Measurements from ENCODE around the gene TBC1D5.
A peak's percentile ranks its signal among the peaks of the same experiment; 100 is the strongest.
"Not testable (repeated sequence)": the region's sequence is repeated elsewhere in the genome, so short reads cannot be mapped to it uniquely, and the experiment has no call there.

Gene TBC1D5

DNA sequence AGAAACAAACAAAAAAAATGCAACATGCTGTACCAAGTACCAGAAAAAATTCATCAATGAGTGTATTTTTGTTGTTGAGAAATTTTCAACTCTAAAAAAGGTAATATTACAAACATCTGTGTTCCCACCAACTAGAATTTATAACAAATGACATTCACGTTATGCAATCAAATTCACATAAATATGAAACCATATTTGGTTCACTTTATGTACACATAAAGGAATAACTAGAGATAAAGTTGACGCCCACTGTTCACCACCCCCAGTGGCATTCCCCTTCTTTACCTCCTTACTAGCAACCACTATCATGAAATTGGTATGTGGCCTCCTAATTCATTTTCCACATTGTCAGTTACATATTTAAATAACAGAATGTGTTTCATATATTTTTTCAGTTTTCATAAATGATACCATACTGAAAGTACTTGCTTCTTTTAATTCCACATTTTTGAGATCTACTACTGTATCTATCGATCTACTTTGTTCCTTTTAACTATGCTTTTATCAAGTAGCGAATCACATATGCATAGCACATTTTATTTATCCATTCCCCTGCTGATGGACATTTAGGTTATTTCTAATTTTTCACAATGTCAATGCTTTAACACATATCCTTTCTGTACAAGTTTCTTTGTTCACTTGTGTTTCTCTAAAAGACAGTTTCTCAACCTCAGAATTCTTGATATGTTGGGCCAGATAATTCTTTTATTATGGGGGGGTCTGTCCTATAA is 34.5 kb downstream of the TBC1D5 start:
- TF ChIP-seq, protein P1, sequence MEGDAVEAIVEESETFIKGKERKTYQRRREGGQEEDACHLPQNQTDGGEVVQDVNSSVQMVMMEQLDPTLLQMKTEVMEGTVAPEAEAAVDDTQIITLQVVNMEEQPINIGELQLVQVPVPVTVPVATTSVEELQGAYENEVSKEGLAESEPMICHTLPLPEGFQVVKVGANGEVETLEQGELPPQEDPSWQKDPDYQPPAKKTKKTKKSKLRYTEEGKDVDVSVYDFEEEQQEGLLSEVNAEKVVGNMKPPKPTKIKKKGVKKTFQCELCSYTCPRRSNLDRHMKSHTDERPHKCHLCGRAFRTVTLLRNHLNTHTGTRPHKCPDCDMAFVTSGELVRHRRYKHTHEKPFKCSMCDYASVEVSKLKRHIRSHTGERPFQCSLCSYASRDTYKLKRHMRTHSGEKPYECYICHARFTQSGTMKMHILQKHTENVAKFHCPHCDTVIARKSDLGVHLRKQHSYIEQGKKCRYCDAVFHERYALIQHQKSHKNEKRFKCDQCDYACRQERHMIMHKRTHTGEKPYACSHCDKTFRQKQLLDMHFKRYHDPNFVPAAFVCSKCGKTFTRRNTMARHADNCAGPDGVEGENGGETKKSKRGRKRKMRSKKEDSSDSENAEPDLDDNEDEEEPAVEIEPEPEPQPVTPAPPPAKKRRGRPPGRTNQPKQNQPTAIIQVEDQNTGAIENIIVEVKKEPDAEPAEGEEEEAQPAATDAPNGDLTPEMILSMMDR (IDR thresholded peaks at IDR 0.05; ENCODE audit: low read depth, low read length): no peak
- TF ChIP-seq MYC (IDR thresholded peaks at IDR 0.05; ENCODE audit: low read depth, low read length) (no peak), POLR2A (IDR thresholded peaks at IDR 0.05; ENCODE audit: extremely low read depth, insufficient read length) (no peak), MAX (IDR thresholded peaks at IDR 0.05; ENCODE audit: low read depth, low read length) (no peak)
- H3K4me3 ChIP-seq (ENCODE audit: low read depth, low read length): no peak overlapping the region
- DNase-seq (ENCODE audit: low read depth): no peak

DNA sequence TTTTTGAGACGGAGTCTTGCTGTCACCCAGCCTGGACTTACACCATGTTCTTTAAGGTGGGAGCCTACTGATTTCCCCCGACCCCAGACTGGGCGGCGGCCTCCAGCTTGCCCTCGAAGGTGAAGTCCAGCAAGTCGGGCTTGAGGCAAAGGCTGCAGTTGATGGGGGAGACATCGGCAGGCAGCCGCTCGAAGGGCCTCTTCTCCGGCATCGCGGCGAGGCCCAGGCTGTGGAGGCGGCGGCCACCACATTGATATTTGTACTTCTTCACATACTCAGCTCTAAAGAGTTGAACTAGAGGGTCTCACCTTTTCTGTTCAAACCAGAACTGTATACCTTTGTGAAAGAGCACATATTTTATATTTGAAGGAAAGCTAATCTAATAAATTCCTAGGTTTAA is 36.4 kb downstream of the TBC1D5 start:
- not testable (repeated sequence) for DNase-seq (ENCODE audit: low read depth); H3K4me3 ChIP-seq (ENCODE audit: low read depth, low read length)

- H3K4me3 ChIP-seq (ENCODE audit: low read depth, low read length); DNase-seq (ENCODE audit: low read depth): not testable (repeated sequence)
These were observed 42.6 kb downstream of the TBC1D5 start for GRCh38 chr3:17699815-17700214.

- not testable (repeated sequence) for H3K4me3 ChIP-seq (ENCODE audit: low read depth, low read length); DNase-seq (ENCODE audit: low read depth)
These were observed 46.8 kb downstream of the TBC1D5 start for GRCh38 chr3:17695665-17696064.

DNA sequence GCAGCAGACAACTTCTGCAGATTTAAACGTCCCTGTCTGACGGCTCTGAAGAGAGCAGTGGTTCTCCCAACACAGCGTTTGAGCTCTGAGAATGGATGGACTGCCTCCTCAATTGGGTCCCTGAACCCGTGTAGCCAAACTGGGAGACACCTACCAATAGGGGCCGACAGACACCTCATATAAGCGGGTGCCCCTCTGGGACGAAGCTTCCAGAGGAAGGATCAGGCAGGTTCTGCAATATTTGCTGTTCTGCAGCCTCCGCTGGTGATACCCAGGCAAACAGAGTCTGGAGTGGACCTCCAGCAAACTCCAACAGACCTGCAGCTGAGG is 48.8 kb downstream of the TBC1D5 start:
- not testable (repeated sequence) for H3K4me3 ChIP-seq (ENCODE audit: low read depth, low read length)

DNA sequence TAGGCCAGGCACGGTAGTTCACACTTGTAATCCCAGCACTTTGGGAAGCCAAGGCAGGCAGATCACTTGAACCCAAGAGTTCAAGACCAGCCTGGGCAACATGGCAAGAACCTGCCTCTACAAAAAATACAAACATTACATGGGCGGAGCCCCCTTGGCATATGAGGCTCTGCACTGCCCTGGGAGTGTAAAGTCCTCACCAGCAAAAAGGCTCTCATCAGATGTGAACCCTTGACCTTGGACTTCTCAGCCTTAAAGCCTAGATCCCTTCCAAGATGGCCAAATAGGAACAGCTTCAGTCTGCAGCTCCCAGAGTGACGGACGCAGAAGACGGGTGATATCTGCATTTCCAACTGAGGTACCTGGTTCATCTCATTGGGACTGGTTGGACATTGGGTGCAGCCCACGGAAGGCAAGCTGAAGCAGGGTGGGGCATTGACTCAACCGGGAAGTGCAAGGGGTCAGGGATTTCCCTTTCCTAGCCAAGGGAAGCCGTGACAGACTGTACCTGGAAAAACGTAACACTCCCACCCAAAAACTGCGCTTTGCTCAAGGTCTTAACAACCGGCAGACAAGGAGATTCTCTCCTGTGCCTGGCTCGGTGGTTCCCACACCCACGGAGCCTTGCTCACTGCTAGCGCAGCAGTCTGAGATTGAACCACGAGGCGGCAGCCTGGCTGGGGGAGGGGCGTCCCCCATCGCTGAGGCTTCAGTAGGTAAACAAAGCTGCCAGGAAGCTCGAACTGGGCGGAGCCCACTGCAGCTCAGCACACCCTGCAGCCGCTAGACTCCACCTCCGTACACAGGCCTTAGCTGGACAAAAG is 49.4 kb downstream of the TBC1D5 start:
- not testable (repeated sequence) for H3K4me3 ChIP-seq (ENCODE audit: low read depth, low read length); DNase-seq (ENCODE audit: low read depth)

More for the DNA sequence above, 48.8 kb downstream of the TBC1D5 start:
- DNase-seq (ENCODE audit: low read depth): not testable (repeated sequence)

DNA sequence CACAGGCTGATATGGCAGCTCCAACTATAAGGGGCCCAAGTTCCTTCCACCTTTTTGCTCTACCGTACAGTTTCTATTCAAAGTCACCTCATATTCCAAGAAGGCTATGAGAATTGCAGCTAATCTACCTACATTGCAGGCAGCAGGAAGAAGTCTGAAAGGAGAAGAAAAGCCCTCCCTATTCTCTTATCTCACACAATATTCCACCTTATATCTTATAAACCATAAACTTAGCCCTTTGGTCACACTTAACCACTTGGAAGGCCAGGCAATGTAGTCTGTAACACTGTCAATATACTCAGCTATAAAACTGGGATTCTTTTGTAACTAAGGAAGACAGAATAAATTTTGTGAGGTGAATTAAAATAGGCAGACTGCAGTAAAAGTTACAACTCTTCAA is 54.9 kb downstream of the TBC1D5 start:
- H3K4me3 ChIP-seq (ENCODE audit: low read depth, low read length): no peak overlapping the region
- no peak for TF ChIP-seq MAX (IDR thresholded peaks at IDR 0.05; ENCODE audit: low read depth, low read length)
- TF ChIP-seq POLR2A (IDR thresholded peaks at IDR 0.05; ENCODE audit: extremely low read depth, insufficient read length): no peak
- no peak for TF ChIP-seq MYC (IDR thresholded peaks at IDR 0.05; ENCODE audit: low read depth, low read length)
- no peak for DNase-seq (ENCODE audit: low read depth)

DNA sequence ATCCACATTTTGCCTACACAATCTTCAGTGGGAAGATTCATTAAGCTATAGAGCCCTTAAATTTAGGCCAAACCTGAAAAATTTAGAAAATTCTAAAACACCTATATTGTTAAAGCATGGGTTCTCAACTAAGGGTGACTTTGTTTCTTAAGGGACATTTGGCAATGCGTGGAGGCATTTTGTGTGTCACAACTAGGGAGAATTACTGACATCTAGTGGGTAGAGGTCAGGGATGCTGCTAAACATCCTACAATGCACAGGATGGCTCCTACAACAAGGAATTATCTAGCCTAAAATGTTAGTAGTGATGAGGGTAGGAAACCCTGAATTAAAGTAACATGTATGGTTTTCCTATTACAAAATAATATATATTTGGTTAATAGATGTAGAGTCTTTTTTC is 55.8 kb downstream of the TBC1D5 start:
- TF ChIP-seq POLR2A (IDR thresholded peaks at IDR 0.05; ENCODE audit: extremely low read depth, insufficient read length): no peak
- TF ChIP-seq, protein P1 (IDR thresholded peaks at IDR 0.05; ENCODE audit: low read depth, low read length): peak; percentile 22
- H3K4me3 ChIP-seq (ENCODE audit: low read depth, low read length): no peak overlapping the region
- peak; percentile 53 for DNase-seq (ENCODE audit: low read depth)

DNA sequence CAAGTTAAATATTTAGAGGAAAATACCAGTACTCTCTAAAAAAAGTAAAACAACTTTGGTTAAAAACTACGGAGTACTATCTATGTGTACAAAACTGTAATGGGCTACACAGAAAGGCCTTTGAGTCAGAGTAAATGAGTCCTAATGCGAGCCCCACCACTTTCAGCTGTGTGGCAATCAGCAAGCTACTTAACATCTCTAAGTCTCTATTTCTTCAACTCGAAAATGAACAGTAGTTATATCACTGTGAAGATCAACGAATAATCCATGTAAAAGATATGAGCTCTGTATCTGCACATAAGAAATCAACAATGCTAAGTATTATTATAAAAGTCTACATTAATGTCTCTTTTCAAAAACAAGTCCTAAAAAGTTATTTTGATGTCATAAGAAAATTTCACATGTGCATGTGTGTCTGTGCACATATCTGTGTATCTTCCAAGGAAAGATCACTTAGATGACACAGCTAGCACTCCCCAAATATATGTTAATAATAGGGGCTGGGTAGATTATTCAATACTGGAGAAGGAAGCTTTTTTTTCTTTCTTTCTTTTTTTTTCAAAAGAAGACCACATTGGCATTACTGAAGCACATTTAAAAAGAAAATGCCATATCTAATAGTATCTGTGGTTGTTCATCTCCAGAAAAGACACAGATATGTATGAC is 58.8 kb downstream of the TBC1D5 start:
- DNase-seq (ENCODE audit: low read depth): no peak
- TF ChIP-seq POLR2A (IDR thresholded peaks at IDR 0.05; ENCODE audit: extremely low read depth, insufficient read length): no peak
- TF ChIP-seq MAX (IDR thresholded peaks at IDR 0.05; ENCODE audit: low read depth, low read length): no peak
- TF ChIP-seq, protein P1 (IDR thresholded peaks at IDR 0.05; ENCODE audit: low read depth, low read length): no peak
- TF ChIP-seq MYC (IDR thresholded peaks at IDR 0.05; ENCODE audit: low read depth, low read length): no peak
- H3K4me3 ChIP-seq (ENCODE audit: low read depth, low read length): no peak overlapping the region

Data from NB4 (cell line).